Hepatocyte (in vitro differentiated cells): ENCODE measurements around the gene BRD4. TPM values are rescaled to one million over a fixed set of nuclear protein-coding genes. Genes with fewer than 3 reads are reported as not detected.

Experiments used
- DNase-seq: peaks from one replicate; pipeline ENCODE4 v3.0.0-alpha.2; 2016; ENCODE audit warnings: low spot score
- H2AFZ ChIP-seq: fragments of 200-600 bp; sonication (generic); 2 replicates; pipeline ENCODE4 v1.6.0; 2016; ENCODE audit warnings: antibody characterized with exemption, mild to moderate bottlenecking
- H3K27ac ChIP-seq: fragments of 200-600 bp; sonication (generic); 2 replicates; pipeline ENCODE4 v1.5.1; 2016; ENCODE audit warnings: mild to moderate bottlenecking
- H3K27me3 ChIP-seq: fragments of 200-600 bp; sonication (generic); 2 replicates; pipeline ENCODE4 v1.6.1; 2016
- H3K36me3 ChIP-seq: fragments of 200-600 bp; sonication (generic); replicated peaks from 2 replicates; pipeline ENCODE4 v1.5.1; 2016; ENCODE audit warnings: low read depth; ENCODE audit not compliant: insufficient read depth
- H3K4me1 ChIP-seq: fragments of 200-600 bp; sonication (generic); 2 replicates; pipeline ENCODE4 v1.5.1; 2016; ENCODE audit warnings: mild to moderate bottlenecking, moderate library complexity; ENCODE audit not compliant: insufficient read depth
- H3K4me2 ChIP-seq: fragments of 200-600 bp; sonication (generic); 2 replicates; pipeline ENCODE4 v1.6.0; 2016
- H3K4me3 ChIP-seq: fragments of 200-600 bp; sonication (generic); 2 replicates; pipeline ENCODE4 v1.5.1; 2016; ENCODE audit warnings: mild to moderate bottlenecking
- H3K79me2 ChIP-seq: fragments of 200-600 bp; sonication (generic); 2 replicates; pipeline ENCODE4 v1.6.0; 2017; ENCODE audit warnings: mild to moderate bottlenecking
- H3K9me2 ChIP-seq: fragments of 200-600 bp; sonication (generic); replicated peaks from 2 replicates; pipeline ENCODE4 v1.6.0; 2017; ENCODE audit warnings: mild to moderate bottlenecking; ENCODE audit not compliant: insufficient read depth
- H3K9me3 ChIP-seq: fragments of 200-600 bp; sonication (generic); 2 replicates; pipeline ENCODE4 v1.5.1; 2016; ENCODE audit warnings: low read depth, mild to moderate bottlenecking
- H4K20me1 ChIP-seq: fragments of 200-600 bp; sonication (generic); 2 replicates; pipeline ENCODE4 v1.6.0; 2016; ENCODE audit warnings: mild to moderate bottlenecking; ENCODE audit not compliant: insufficient read depth, poor library complexity, severe bottlenecking
- CTCF ChIP-seq: fragments of 200-600 bp; sonication (generic); IDR thresholded peaks from 2 replicates; pipeline ENCODE4 v1.5.1; 2016; ENCODE audit warnings: antibody characterized with exemption, mild to moderate bottlenecking; ENCODE audit not compliant: poor library complexity
- EZH2 ChIP-seq: fragments of 200-600 bp; sonication (generic); IDR thresholded peaks from 2 replicates; pipeline ENCODE4 v1.6.1; 2016; ENCODE audit warnings: antibody characterized with exemption, mild to moderate bottlenecking, borderline replicate concordance
- EZH2phosphoT487 ChIP-seq: fragments of 200-600 bp; sonication (generic); IDR thresholded peaks from one replicate; pipeline ENCODE4 v1.6.1; 2018; ENCODE audit warnings: antibody characterized with exemption, mild to moderate bottlenecking, low read depth, moderate library complexity; ENCODE audit not compliant: unreplicated experiment, severe bottlenecking
- WGBS: methylation state at CpG from one replicate; pipeline ENCODE4 v1.1.6; 2016; ENCODE audit warnings: low lambda C conversion rate; ENCODE audit errors: missing lambda C conversion rate; 5-methylcytosine and 5-hydroxymethylcytosine counted together
- polyA plus RNA-seq: library from polyadenylated mRNA; unstranded; fragments of >200 nt; fragmentation: Nextera tagmentation; extraction: Ambion mirVana; gene quantifications from 2 replicates; pipeline ENCODE4 v1.2.1, GENCODE V29; 2016
- total RNA-seq: library from RNA; depleted of rRNA; stranded (reverse); fragments of >200 nt; gene quantifications from 2 replicates; pipeline ENCODE4 v1.2.3, GENCODE V29; 2014

The BRD4 gene
- total and polyA plus RNA-seq, 2 experiments from 2014 or later: 18.0 to 88.4 TPM

GRCh38 chr19:15286688-15287365, 45.5 kb downstream of the BRD4 start:
- H3K4me1 ChIP-seq: peaks cover 88% of the 10 kb centered on the region
- TF ChIP-seq CTCF (no peak), EZH2 (no peak), EZH2phosphoT487 (no peak)
- no peak overlapping the region for H3K4me2 ChIP-seq
- H3K27ac ChIP-seq: no peak overlapping the region
- WGBS: 78% methylated on average over 4 of the region's 4 CpGs
- DNase-seq: no peak
- peaks cover 100% of the 10 kb centered on the region for H4K20me1 ChIP-seq
- no peaks in the 10 kb centered on the region for H3K36me3 ChIP-seq
- no peaks in the 10 kb centered on the region for H3K9me3 ChIP-seq
- H2AFZ ChIP-seq: no peak overlapping the region
- no peak overlapping the region for H3K4me3 ChIP-seq
- peaks cover 100% of the 10 kb centered on the region for H3K79me2 ChIP-seq
- H3K9me2 ChIP-seq: no peaks in the 10 kb centered on the region
- no peaks in the 10 kb centered on the region for H3K27me3 ChIP-seq

GRCh38 chr19:15285896-15286591, 46.3 kb downstream of the BRD4 start:
- Histone ChIP-seq H3K4me3 (no peak overlapping the region), H4K20me1 (peaks cover 100% of the 10 kb centered on the region), H3K27ac (no peak overlapping the region)

DNA sequence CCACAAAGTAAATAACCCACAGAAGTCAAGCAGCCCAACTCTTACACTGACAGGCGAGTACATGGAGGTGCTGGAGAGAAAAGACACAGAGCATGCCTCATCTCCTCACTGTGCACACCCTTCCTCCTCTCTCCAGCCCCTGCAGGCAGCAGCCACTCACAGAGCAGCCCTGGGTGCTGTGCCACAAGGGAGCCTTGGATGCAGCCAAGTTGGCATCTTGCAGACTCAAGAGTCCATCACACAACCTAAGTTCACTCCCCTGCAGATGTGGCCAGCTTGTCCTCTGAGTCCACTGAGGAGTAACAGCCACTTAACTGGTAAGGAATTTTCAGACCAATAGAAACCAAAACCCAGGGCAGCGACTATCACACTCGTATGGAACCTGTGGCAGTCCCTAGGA, 47.4 kb downstream of the BRD4 start:
- TF ChIP-seq EZH2phosphoT487 (no peak), EZH2 (no peak), CTCF (no peak)
- no peaks in the 10 kb centered on the region for H3K36me3 ChIP-seq
- H3K27ac ChIP-seq: no peak overlapping the region
- no peak for DNase-seq
- peak overlapping the region; percentile 14 for H3K4me2 ChIP-seq
- H3K9me2 ChIP-seq: no peaks in the 10 kb centered on the region
- H3K79me2 ChIP-seq: peaks cover 100% of the 10 kb centered on the region
- H4K20me1 ChIP-seq: peaks cover 100% of the 10 kb centered on the region
- H3K27me3 ChIP-seq: no peaks in the 10 kb centered on the region
- no peak overlapping the region for H3K4me3 ChIP-seq
- H2AFZ ChIP-seq: no peak overlapping the region
- H3K4me1 ChIP-seq: peaks cover 92% of the 10 kb centered on the region
- H3K9me3 ChIP-seq: no peaks in the 10 kb centered on the region
- 80% methylated on average over 3 of the region's 3 CpGs for WGBS

More at GRCh38 chr19:15285896-15286591, 46.3 kb downstream of the BRD4 start:
- Histone ChIP-seq H3K4me2 (no peak overlapping the region), H3K27me3 (no peaks in the 10 kb centered on the region), H3K9me2 (no peaks in the 10 kb centered on the region), H3K9me3 (no peaks in the 10 kb centered on the region), H3K4me1 (peaks cover 90% of the 10 kb centered on the region), H3K79me2 (peaks cover 100% of the 10 kb centered on the region), H2AFZ (no peak overlapping the region), H3K36me3 (no peaks in the 10 kb centered on the region)
- whole genome bisulfite sequencing: 77% methylated on average over 11 of the region's 11 CpGs
- no peak for DNase-seq
- TF ChIP-seq EZH2 (no peak), EZH2phosphoT487 (no peak), CTCF (no peak)
